GM23248 (cell line): ENCODE measurements around the gene CNIH1. TPM values are rescaled to one million over a fixed set of nuclear protein-coding genes. Genes with fewer than 3 reads are reported as not detected.
A peak's percentile ranks its signal among the peaks of the same experiment; 100 is the strongest.

Source experiments
- DNase-seq: peaks from one replicate; pipeline ENCODE4 v3.0.0-alpha.2; 2015
- H2AFZ ChIP-seq: fragments of 200-600 bp; sonication (generic); 2 replicates; pipeline ENCODE4 v1.6.1; 2016; ENCODE audit warnings: antibody characterized with exemption
- H3F3A ChIP-seq: fragments of 200-600 bp; sonication (generic); 2 replicates; pipeline ENCODE4 v1.6.1; 2016; ENCODE audit warnings: mild to moderate bottlenecking, antibody characterized with exemption, mixed run types; ENCODE audit not compliant: insufficient read depth
- H3K27ac ChIP-seq: fragments of 200-600 bp; sonication (generic); 2 replicates; pipeline ENCODE4 v1.5.1; 2016; ENCODE audit warnings: mild to moderate bottlenecking
- H3K27me3 ChIP-seq: fragments of 200-600 bp; sonication (generic); replicated peaks from 2 replicates; pipeline ENCODE4 v1.6.1; 2016; ENCODE audit warnings: mild to moderate bottlenecking; ENCODE audit not compliant: insufficient read depth
- H3K36me3 ChIP-seq: fragments of 200-600 bp; sonication (generic); 2 replicates; pipeline ENCODE4 v1.6.1; 2016; ENCODE audit warnings: low read depth, mild to moderate bottlenecking
- H3K4me1 ChIP-seq: fragments of 200-600 bp; sonication (generic); 2 replicates; pipeline ENCODE4 v1.6.1; 2016; ENCODE audit warnings: mild to moderate bottlenecking; ENCODE audit not compliant: insufficient read depth
- H3K4me2 ChIP-seq: fragments of 200-600 bp; sonication (generic); one replicate; pipeline ENCODE4 v1.6.1; 2016; ENCODE audit warnings: mild to moderate bottlenecking; ENCODE audit not compliant: unreplicated experiment
- H3K4me3 ChIP-seq: fragments of 200-600 bp; sonication (generic); 2 replicates; pipeline ENCODE4 v1.5.1; 2016; ENCODE audit warnings: mild to moderate bottlenecking
- H3K79me2 ChIP-seq: fragments of 200-600 bp; sonication (generic); 2 replicates; pipeline ENCODE4 v1.6.1; 2016; ENCODE audit warnings: mild to moderate bottlenecking; ENCODE audit not compliant: insufficient read depth
- H3K9ac ChIP-seq: fragments of 200-600 bp; sonication (generic); 2 replicates; pipeline ENCODE4 v1.6.1; 2016; ENCODE audit warnings: mild to moderate bottlenecking
- H3K9me2 ChIP-seq: fragments of 200-600 bp; sonication (generic); 2 replicates; pipeline ENCODE4 v1.6.1; 2016; ENCODE audit warnings: mixed run types, mild to moderate bottlenecking, moderate library complexity; ENCODE audit not compliant: insufficient read depth
- H3K9me3 ChIP-seq: fragments of 200-600 bp; sonication (generic); one replicate; pipeline ENCODE4 v1.6.1; 2017; ENCODE audit warnings: low read depth
- H4K20me1 ChIP-seq: fragments of 200-600 bp; sonication (generic); 2 replicates; pipeline ENCODE4 v1.6.0; 2016; ENCODE audit not compliant: insufficient read depth
- EZH2 ChIP-seq: fragments of 200-600 bp; sonication (generic); IDR thresholded peaks from 2 replicates; pipeline ENCODE4 v1.6.1; 2018; ENCODE audit warnings: antibody characterized with exemption, mild to moderate bottlenecking; ENCODE audit not compliant: insufficient read depth, poor library complexity, severe bottlenecking
- EZH2phosphoT487 ChIP-seq: fragments of 200-600 bp; sonication (generic); IDR thresholded peaks from 2 replicates; pipeline ENCODE4 v1.6.1; 2018; ENCODE audit warnings: antibody characterized with exemption, moderate library complexity, mild to moderate bottlenecking, low read depth; ENCODE audit not compliant: insufficient read depth
- WGBS, 2 experiments: methylation state at CpG; one replicate each; pipeline ENCODE4 v1.1.6; 2015 to 2017; ENCODE audit warnings: low lambda C conversion rate in 2 of 2, low coverage in 1 of 2; ENCODE audit errors: missing lambda C conversion rate in 2 of 2; 5-methylcytosine and 5-hydroxymethylcytosine counted together
- in situ Hi-C: fragments of 300-500 bp; cut with MboI; formaldehyde crosslinking; loops from 2 replicates; pipeline ENCODE4 v1.15.0; 2020
- polyA plus RNA-seq: library from polyadenylated mRNA; unstranded; fragments of >200 nt; fragmentation: Nextera tagmentation; extraction: Ambion mirVana; gene quantifications from 2 replicates; pipeline ENCODE4 v1.2.1, GENCODE V29; 2016
- total RNA-seq: library from RNA; depleted of rRNA; stranded (reverse); fragments of >200 nt; shearing (Covaris generic); gene quantifications from 2 replicates; pipeline ENCODE4 v1.2.3, GENCODE V29; 2014; rRNA removed

The CNIH1 gene
- total and polyA plus RNA-seq, 2 experiments from 2014 or later, result 259 to 315 TPM

DNA sequence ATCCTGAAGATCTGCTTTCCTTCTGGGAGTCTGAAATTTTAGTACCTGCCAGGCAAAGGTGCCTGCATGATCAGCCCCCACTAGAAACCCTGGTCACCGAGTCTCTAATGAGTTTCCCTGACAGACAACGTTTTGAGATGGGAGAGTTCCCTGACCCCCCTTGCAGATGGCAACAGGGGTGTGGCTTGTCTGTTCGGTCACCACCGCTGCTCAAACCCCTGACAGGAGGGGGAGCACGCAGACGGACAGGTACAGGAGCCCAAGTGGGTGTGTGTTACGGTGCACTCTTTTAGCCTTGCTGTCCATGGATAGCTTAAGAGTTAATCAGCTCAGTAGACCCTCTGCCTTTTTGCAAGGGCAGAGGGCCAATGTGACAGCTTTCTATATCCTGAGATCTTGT lies 63.7 kb downstream of the CNIH1 start:
- H2AFZ ChIP-seq, result no peak overlapping the region
- in situ Hi-C loops, result no loop called here
- WGBS, 2 experiments, result 26 to 42% methylated on average over 7 of the region's 7 CpGs
- no peaks in the 10 kb centered on the region for H3K79me2 ChIP-seq
- peaks cover 3% of the 10 kb centered on the region; the same call in 1 of the 2 replicates for H3K27me3 ChIP-seq
- H4K20me1 ChIP-seq, result no peaks in the 10 kb centered on the region
- no peaks in the 10 kb centered on the region for H3K9me2 ChIP-seq
- TF ChIP-seq EZH2 (no peak), EZH2phosphoT487 (no peak)
- no peak overlapping the region for H3K27ac ChIP-seq
- no peak overlapping the region for H3K9ac ChIP-seq
- H3K36me3 ChIP-seq, result no peaks in the 10 kb centered on the region
- no peaks in the 10 kb centered on the region for H3K9me3 ChIP-seq
- DNase-seq, result no peak
- no peak overlapping the region for H3K4me3 ChIP-seq
- no peaks in the 10 kb centered on the region for H3F3A ChIP-seq
- no peaks in the 10 kb centered on the region; the same call in 1 of the 2 replicates for H3K4me1 ChIP-seq
- H3K4me2 ChIP-seq, result no peak overlapping the region

- no peaks in the 10 kb centered on the region; the same call in 1 of the 2 replicates for H3K4me1 ChIP-seq
- no peak overlapping the region for H3K4me2 ChIP-seq
- no peak overlapping the region for H2AFZ ChIP-seq
- no peaks in the 10 kb centered on the region for H3K9me2 ChIP-seq
- no peaks in the 10 kb centered on the region for H3K9me3 ChIP-seq
- H4K20me1 ChIP-seq, result no peaks in the 10 kb centered on the region
- H3K27me3 ChIP-seq, result peaks cover 3% of the 10 kb centered on the region; the same call in 1 of the 2 replicates
- H3K27ac ChIP-seq, result no peak overlapping the region
- no peaks in the 10 kb centered on the region for H3K79me2 ChIP-seq
- H3K36me3 ChIP-seq, result no peaks in the 10 kb centered on the region
- no peaks in the 10 kb centered on the region for H3F3A ChIP-seq
- DNase-seq, result peak; percentile 45
- TF ChIP-seq EZH2 (no peak), EZH2phosphoT487 (no peak)
- no peak overlapping the region for H3K4me3 ChIP-seq
- no peak overlapping the region for H3K9ac ChIP-seq
- WGBS, 2 experiments, result 55 to 56% methylated on average over 7 of the region's 7 CpGs
- in situ Hi-C loops, result no loop called here
These were observed 66.9 kb downstream of the CNIH1 start for GRCh38 chr14:54374117-54374884.

Other genes with a start within 250 kb of the CNIH1 start
- 20.1 and 44.5 TPM in 2 replicates for gene CDKN3, start 44.4 kb downstream of the CNIH1 start, total RNA-seq
- 39.3 and 41.8 TPM in 2 replicates for gene CDKN3, start 44.4 kb downstream of the CNIH1 start, polyA plus RNA-seq
- gene GMFB, start 47.6 kb upstream of the CNIH1 start, total RNA-seq, result 110 and 286 TPM in 2 replicates
- 74.9 and 76.8 TPM in 2 replicates for gene GMFB, start 47.6 kb upstream of the CNIH1 start, polyA plus RNA-seq
- 15.0 and 15.4 TPM in 2 replicates for gene CGRRF1, start 68.5 kb upstream of the CNIH1 start, total RNA-seq
- 26.6 and 27.1 TPM in 2 replicates for gene CGRRF1, start 68.5 kb upstream of the CNIH1 start, polyA plus RNA-seq
- gene SAMD4A, start 125.8 kb upstream of the CNIH1 start, total RNA-seq, result 33.0 and 34.4 TPM in 2 replicates
- 6.5 and 7.2 TPM in 2 replicates for gene SAMD4A, start 125.8 kb upstream of the CNIH1 start, polyA plus RNA-seq